ENCODE measurements around the gene FKBP1A. TPM values are rescaled to one million over a fixed set of nuclear protein-coding genes. Genes with fewer than 3 reads are reported as not detected.

The FKBP1A gene
- total RNA-seq, 3 donors from 2014 or later, result 115 to 191 (median 128) TPM

- TF ChIP-seq POLR2AphosphoS5 (IDR thresholded peaks at IDR 0.05), result no peak
- TF ChIP-seq POLR2A (IDR thresholded peaks at IDR 0.05), result no peak
- TF ChIP-seq CTCF (IDR thresholded peaks at IDR 0.05), result no peak
- H3K27ac ChIP-seq, result no peak overlapping the region
- intact Hi-C loops (cut with DNase I; ENCODE audit: low total_unique reads), result no loop called here
- H3K36me3 ChIP-seq, result no peaks in the 10 kb centered on the region
- no peaks in the 10 kb centered on the region for H3K4me1 ChIP-seq
- peaks cover 0 to 7% of the 10 kb centered on the region in 2 donors for H3K9me3 ChIP-seq
- H3K4me3 ChIP-seq, result no peak overlapping the region
- DNase-seq (ENCODE audit: low spot score in 2 of 2), result no peak
- no peaks in the 10 kb centered on the region for H3K27me3 ChIP-seq
Observed at GRCh38 chr20:1417790-1418189, 24.9 kb upstream of the FKBP1A start.

- intact Hi-C loops (cut with DNase I; ENCODE audit: low total_unique reads), result no loop called here
- no peak for TF ChIP-seq POLR2AphosphoS5 (IDR thresholded peaks at IDR 0.05)
- no peak for TF ChIP-seq POLR2A (IDR thresholded peaks at IDR 0.05)
- no peak for TF ChIP-seq CTCF (IDR thresholded peaks at IDR 0.05)
- DNase-seq (ENCODE audit: low spot score in 2 of 2), result no peak
- no peak overlapping the region for H3K27ac ChIP-seq
- no peaks in the 10 kb centered on the region for H3K27me3 ChIP-seq
- peaks cover 0 to 7% of the 10 kb centered on the region in 2 donors for H3K9me3 ChIP-seq
- no peaks in the 10 kb centered on the region for H3K36me3 ChIP-seq
- H3K4me3 ChIP-seq, result no peak overlapping the region
- H3K4me1 ChIP-seq, result no peaks in the 10 kb centered on the region
Observed at GRCh38 chr20:1417273-1417672, 24.4 kb upstream of the FKBP1A start.

- TF ChIP-seq CTCF (IDR thresholded peaks at IDR 0.05) (no peak), POLR2AphosphoS5 (IDR thresholded peaks at IDR 0.05) (no peak), POLR2A (IDR thresholded peaks at IDR 0.05) (no peak)
- DNase-seq (ENCODE audit: low spot score in 2 of 2), result no peak
- H3K4me1 ChIP-seq, result no peaks in the 10 kb centered on the region
- H3K9me3 ChIP-seq, result peaks cover 0 to 4% of the 10 kb centered on the region in 2 donors
- no peak overlapping the region for H3K4me3 ChIP-seq
- intact Hi-C loops (cut with DNase I; ENCODE audit: low total_unique reads), result no loop called here
- H3K27ac ChIP-seq, result no peak overlapping the region
- no peaks in the 10 kb centered on the region for H3K27me3 ChIP-seq
- no peaks in the 10 kb centered on the region for H3K36me3 ChIP-seq
Observed at GRCh38 chr20:1415667-1416468, 23.0 kb upstream of the FKBP1A start.

GRCh38 chr20:1414982-1415381, 22.1 kb upstream of the FKBP1A start:
- TF ChIP-seq CTCF (IDR thresholded peaks at IDR 0.05) (no peak), POLR2AphosphoS5 (IDR thresholded peaks at IDR 0.05) (no peak), POLR2A (IDR thresholded peaks at IDR 0.05) (no peak)
- Histone ChIP-seq H3K27me3 (no peaks in the 10 kb centered on the region), H3K4me3 (no peak overlapping the region), H3K4me1 (no peaks in the 10 kb centered on the region), H3K9me3 (no peaks in the 10 kb centered on the region), H3K27ac (no peak overlapping the region), H3K36me3 (no peaks in the 10 kb centered on the region)
- intact Hi-C loops (cut with DNase I; ENCODE audit: low total_unique reads), result no loop called here
- DNase-seq (ENCODE audit: low spot score in 2 of 2), result no peak

- Histone ChIP-seq H3K36me3 (no peaks in the 10 kb centered on the region), H3K27ac (no peak overlapping the region), H3K27me3 (no peaks in the 10 kb centered on the region), H3K4me3 (no peak overlapping the region), H3K4me1 (no peaks in the 10 kb centered on the region), H3K9me3 (no peaks in the 10 kb centered on the region)
- no peak for DNase-seq (ENCODE audit: low spot score in 2 of 2)
- intact Hi-C loops (cut with DNase I; ENCODE audit: low total_unique reads), result no loop called here
- TF ChIP-seq CTCF (IDR thresholded peaks at IDR 0.05) (no peak), POLR2AphosphoS5 (IDR thresholded peaks at IDR 0.05) (no peak), POLR2A (IDR thresholded peaks at IDR 0.05) (no peak)
Observed at GRCh38 chr20:1405801-1406200, 12.9 kb upstream of the FKBP1A start.
